Measurements from ENCODE around the gene FGF1. TPM values are rescaled to one million over a fixed set of nuclear protein-coding genes. Genes with fewer than 3 reads are reported as not detected.

FGF1 gene
- total RNA-seq, 2 experiments from 2014 or later: not detected

- Mint-ChIP-seq H3K36me3 (ENCODE audit: low read depth) (no peaks in the 10 kb centered on the region), H3K4me1 (no peaks in the 10 kb centered on the region), H3K27me3 (peaks cover 4% of the 10 kb centered on the region), H3K27ac (no peak overlapping the region), H3K9me3 (no peaks in the 10 kb centered on the region), H3K4me3 (no peak overlapping the region)
- ChIA-PET POLR2A (no interaction called here), CTCF (no interaction called here)
- DNase-seq: no peak
Observed at GRCh38 chr5:142561029-142561428, 124.9 kb downstream of the FGF1 start.

GRCh38 chr5:142552107-142552506, 133.8 kb downstream of the FGF1 start:
- H3K27me3 Mint-ChIP-seq: peaks cover 29% of the 10 kb centered on the region
- no peaks in the 10 kb centered on the region for H3K4me1 Mint-ChIP-seq
- H3K27ac Mint-ChIP-seq: no peak overlapping the region
- ChIA-PET CTCF (interaction anchor here (1.3 kb wide), 1 partner anchor 35 kb away, joined by 3 read pairs; no protein-coding TSS in a partner anchor), POLR2A (no interaction called here)
- no peak for DNase-seq
- H3K4me3 Mint-ChIP-seq: no peak overlapping the region
- H3K36me3 Mint-ChIP-seq (ENCODE audit: low read depth): no peaks in the 10 kb centered on the region
- no peaks in the 10 kb centered on the region for H3K9me3 Mint-ChIP-seq

- ChIA-PET CTCF (interaction anchor here (1.3 kb wide), 1 partner anchor 35 kb away, joined by 3 read pairs; no protein-coding TSS in a partner anchor), POLR2A (no interaction called here)
- Mint-ChIP-seq H3K36me3 (ENCODE audit: low read depth) (no peaks in the 10 kb centered on the region), H3K4me3 (no peak overlapping the region), H3K27me3 (peaks cover 29% of the 10 kb centered on the region), H3K9me3 (no peaks in the 10 kb centered on the region), H3K27ac (no peak overlapping the region), H3K4me1 (no peaks in the 10 kb centered on the region)
- no peak for DNase-seq
Observed at GRCh38 chr5:142551338-142552067, 134.4 kb downstream of the FGF1 start.

- Mint-ChIP-seq H3K4me3 (no peak overlapping the region), H3K9me3 (no peaks in the 10 kb centered on the region), H3K36me3 (ENCODE audit: low read depth) (no peaks in the 10 kb centered on the region), H3K27me3 (peaks cover 29% of the 10 kb centered on the region), H3K4me1 (no peaks in the 10 kb centered on the region), H3K27ac (no peak overlapping the region)
- CTCF ChIA-PET: interaction anchor here (1.2 kb wide), 1 partner anchor 402 kb away, joined by 5 read pairs; no protein-coding TSS in a partner anchor
- no peak for DNase-seq
- POLR2A ChIA-PET: no interaction called here
Observed at GRCh38 chr5:142550471-142550870, 135.4 kb downstream of the FGF1 start.

GRCh38 chr5:142549834-142550233, 136.1 kb downstream of the FGF1 start:
- no peak overlapping the region for H3K27ac Mint-ChIP-seq
- H3K36me3 Mint-ChIP-seq (ENCODE audit: low read depth): no peaks in the 10 kb centered on the region
- peaks cover 29% of the 10 kb centered on the region for H3K27me3 Mint-ChIP-seq
- DNase-seq: no peak
- H3K4me3 Mint-ChIP-seq: no peak overlapping the region
- no peaks in the 10 kb centered on the region for H3K9me3 Mint-ChIP-seq
- POLR2A ChIA-PET: interaction anchor here (0.7 kb wide), 1 partner anchor 192 kb away, joined by 3 read pairs; no protein-coding TSS in a partner anchor
- no peaks in the 10 kb centered on the region for H3K4me1 Mint-ChIP-seq
- CTCF ChIA-PET: interaction anchor here (1.2 to 2.4 kb wide), 3 partner anchors 26 to 401 kb away, joined by 3 to 9 read pairs (median 5); no protein-coding TSS in a partner anchor

GRCh38 chr5:142548739-142549275, 137.1 kb downstream of the FGF1 start:
- DNase-seq: peak; percentile 21
- ChIA-PET POLR2A (no interaction called here), CTCF (interaction anchor here (0.9 to 2.4 kb wide), 6 partner anchors 25 to 397 kb away, joined by 3 to 9 read pairs (median 3); partner anchors contain the start of gene SPRY4)
- H3K27me3 Mint-ChIP-seq: peaks cover 26% of the 10 kb centered on the region
- H3K4me3 Mint-ChIP-seq: no peak overlapping the region
- H3K4me1 Mint-ChIP-seq: no peaks in the 10 kb centered on the region
- no peak overlapping the region for H3K27ac Mint-ChIP-seq
- H3K36me3 Mint-ChIP-seq (ENCODE audit: low read depth): no peaks in the 10 kb centered on the region
- H3K9me3 Mint-ChIP-seq: no peaks in the 10 kb centered on the region

GRCh38 chr5:142547445-142548380, 138.2 kb downstream of the FGF1 start:
- H3K4me1 Mint-ChIP-seq: no peaks in the 10 kb centered on the region
- DNase-seq: no peak
- no peak overlapping the region for H3K27ac Mint-ChIP-seq
- H3K36me3 Mint-ChIP-seq (ENCODE audit: low read depth): no peaks in the 10 kb centered on the region
- no peak overlapping the region for H3K4me3 Mint-ChIP-seq
- POLR2A ChIA-PET: no interaction called here
- CTCF ChIA-PET: interaction anchor here (0.6 to 2.4 kb wide), 6 partner anchors 15 to 396 kb away, joined by 3 to 9 read pairs (median 4); partner anchors contain the start of gene SPRY4
- peaks cover 27% of the 10 kb centered on the region for H3K27me3 Mint-ChIP-seq
- H3K9me3 Mint-ChIP-seq: no peaks in the 10 kb centered on the region

GRCh38 chr5:142545650-142546322, 140.1 kb downstream of the FGF1 start:
- no peak overlapping the region for H3K27ac Mint-ChIP-seq
- H3K4me1 Mint-ChIP-seq: no peaks in the 10 kb centered on the region
- H3K27me3 Mint-ChIP-seq: peaks cover 19% of the 10 kb centered on the region
- no peak for DNase-seq
- POLR2A ChIA-PET: no interaction called here
- CTCF ChIA-PET: no interaction called here
- no peaks in the 10 kb centered on the region for H3K36me3 Mint-ChIP-seq (ENCODE audit: low read depth)
- no peak overlapping the region for H3K4me3 Mint-ChIP-seq
- H3K9me3 Mint-ChIP-seq: no peaks in the 10 kb centered on the region

- Mint-ChIP-seq H3K4me3 (no peak overlapping the region), H3K36me3 (ENCODE audit: low read depth) (no peaks in the 10 kb centered on the region), H3K9me3 (no peaks in the 10 kb centered on the region), H3K27me3 (peaks cover 14% of the 10 kb centered on the region), H3K27ac (no peak overlapping the region), H3K4me1 (no peaks in the 10 kb centered on the region)
- CTCF ChIA-PET: interaction anchor here (1.3 kb wide), 1 partner anchor 8 kb away, joined by 3 read pairs; no protein-coding TSS in a partner anchor
- POLR2A ChIA-PET: no interaction called here
- no peak for DNase-seq
Observed at GRCh38 chr5:142544946-142545649, 140.8 kb downstream of the FGF1 start.

GRCh38 chr5:142544071-142544753, 141.7 kb downstream of the FGF1 start:
- Mint-ChIP-seq H3K27me3 (peaks cover 11% of the 10 kb centered on the region), H3K36me3 (ENCODE audit: low read depth) (no peaks in the 10 kb centered on the region), H3K9me3 (no peaks in the 10 kb centered on the region), H3K4me3 (no peak overlapping the region), H3K4me1 (no peaks in the 10 kb centered on the region), H3K27ac (no peak overlapping the region)
- ChIA-PET CTCF (interaction anchor here (1.3 kb wide), 1 partner anchor 9 kb away, joined by 3 read pairs; no protein-coding TSS in a partner anchor), POLR2A (no interaction called here)
- no peak for DNase-seq

GRCh38 chr5:142542906-142543305, 143.0 kb downstream of the FGF1 start:
- Mint-ChIP-seq H3K27me3 (peaks cover 7% of the 10 kb centered on the region), H3K4me1 (no peaks in the 10 kb centered on the region), H3K36me3 (ENCODE audit: low read depth) (no peaks in the 10 kb centered on the region), H3K27ac (no peak overlapping the region), H3K9me3 (no peaks in the 10 kb centered on the region), H3K4me3 (no peak overlapping the region)
- POLR2A ChIA-PET: no interaction called here
- CTCF ChIA-PET: no interaction called here
- DNase-seq: no peak

Measured in activated CD4-positive, alpha-beta memory T cell treated with anti-CD3 and anti-CD28 coated beads, Interleukin-2, amount 10 ng/mL, durations not matched to agents 7 days and 5 days (primary cell).